ENCODE data around the gene STK32B. TPM values are rescaled to one million over a fixed set of nuclear protein-coding genes. Genes with fewer than 3 reads are reported as not detected.

STK32B gene
- total and polyA plus RNA-seq, 4 donors = 0.02 to 0.28 (median 0.08) TPM; not detected in 1

DNA sequence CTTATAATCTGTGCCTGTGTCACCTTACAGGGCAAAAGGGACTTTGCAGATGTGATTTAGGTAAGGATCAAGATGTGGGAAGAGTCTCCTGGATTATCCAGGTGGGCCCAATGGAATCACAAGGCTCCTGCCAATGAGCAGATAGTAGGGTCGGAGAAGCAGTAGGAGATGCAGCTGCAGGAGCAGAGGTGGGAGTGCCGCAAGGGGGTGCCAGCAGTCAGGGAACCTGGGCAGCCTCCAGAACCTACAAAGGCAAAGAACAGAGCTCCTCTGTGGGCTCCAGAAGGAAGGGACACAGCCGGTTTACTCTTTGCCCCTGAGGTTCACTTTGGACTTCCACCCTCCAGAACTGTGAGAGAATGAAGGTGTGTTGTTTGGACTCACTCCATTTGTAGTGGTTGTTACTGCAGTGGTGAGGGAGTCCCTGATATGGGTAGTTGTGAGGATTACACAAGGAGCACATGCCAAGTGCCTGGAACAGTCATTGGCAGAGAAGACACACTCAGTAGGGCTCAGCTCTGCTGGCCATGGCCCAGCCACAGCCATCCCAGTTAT lies 338.6 kb downstream of the STK32B start:
- Histone ChIP-seq H3K36me3 (ENCODE audit: control insufficient read depth in 4 of 4, insufficient read depth in 3 of 4, low read depth in 1 of 4, low read length in 3 of 4) (no peaks in the 10 kb centered on the region), H3K9ac (ENCODE audit: low read depth in 1 of 2, low read length in 2 of 2) (no peak overlapping the region), H3K4me3 (ENCODE audit: low read depth in 1 of 3, low read length in 3 of 3) (no peak overlapping the region), H3K27ac (ENCODE audit: low read depth in 1 of 2, low read length in 2 of 2) (no peak overlapping the region), H3K27me3 (ENCODE audit: control insufficient read depth in 4 of 4, insufficient read depth in 4 of 4, low read length in 3 of 4) (peaks cover 0 to 2% (median 0%) of the 10 kb centered on the region in 4 donors), H3K4me1 (ENCODE audit: control insufficient read depth in 4 of 4, insufficient read depth in 4 of 4, low read length in 3 of 4) (peaks cover 0 to 4% (median 0%) of the 10 kb centered on the region in 4 donors), H3K9me3 (ENCODE audit: control insufficient read depth in 4 of 4, low read length in 3 of 4) (no peaks in the 10 kb centered on the region)
- DNase-seq (ENCODE audit: low spot score) = no peak
- no peak for TF ChIP-seq NR2F2 (IDR thresholded peaks at IDR 0.05)
- no peak for TF ChIP-seq RXRA (IDR thresholded peaks at IDR 0.05)
- TF ChIP-seq, protein P1, sequence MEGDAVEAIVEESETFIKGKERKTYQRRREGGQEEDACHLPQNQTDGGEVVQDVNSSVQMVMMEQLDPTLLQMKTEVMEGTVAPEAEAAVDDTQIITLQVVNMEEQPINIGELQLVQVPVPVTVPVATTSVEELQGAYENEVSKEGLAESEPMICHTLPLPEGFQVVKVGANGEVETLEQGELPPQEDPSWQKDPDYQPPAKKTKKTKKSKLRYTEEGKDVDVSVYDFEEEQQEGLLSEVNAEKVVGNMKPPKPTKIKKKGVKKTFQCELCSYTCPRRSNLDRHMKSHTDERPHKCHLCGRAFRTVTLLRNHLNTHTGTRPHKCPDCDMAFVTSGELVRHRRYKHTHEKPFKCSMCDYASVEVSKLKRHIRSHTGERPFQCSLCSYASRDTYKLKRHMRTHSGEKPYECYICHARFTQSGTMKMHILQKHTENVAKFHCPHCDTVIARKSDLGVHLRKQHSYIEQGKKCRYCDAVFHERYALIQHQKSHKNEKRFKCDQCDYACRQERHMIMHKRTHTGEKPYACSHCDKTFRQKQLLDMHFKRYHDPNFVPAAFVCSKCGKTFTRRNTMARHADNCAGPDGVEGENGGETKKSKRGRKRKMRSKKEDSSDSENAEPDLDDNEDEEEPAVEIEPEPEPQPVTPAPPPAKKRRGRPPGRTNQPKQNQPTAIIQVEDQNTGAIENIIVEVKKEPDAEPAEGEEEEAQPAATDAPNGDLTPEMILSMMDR (IDR thresholded peaks at IDR 0.05; ENCODE audit: low read depth, low read length, missing input control) = no peak
- TF ChIP-seq ZBTB33 (IDR thresholded peaks at IDR 0.05) = no peak
- TF ChIP-seq, protein P2, sequence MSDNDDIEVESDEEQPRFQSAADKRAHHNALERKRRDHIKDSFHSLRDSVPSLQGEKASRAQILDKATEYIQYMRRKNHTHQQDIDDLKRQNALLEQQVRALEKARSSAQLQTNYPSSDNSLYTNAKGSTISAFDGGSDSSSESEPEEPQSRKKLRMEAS (IDR thresholded peaks at IDR 0.05) = no peak
- TF ChIP-seq HNF4A (conservative IDR thresholded peaks at IDR 0.05) = no peak
- no peak for TF ChIP-seq ATF3 (IDR thresholded peaks at IDR 0.05)
- TF ChIP-seq FOXA1 (IDR thresholded peaks at IDR 0.05) = no peak
- TF ChIP-seq YY1 (IDR thresholded peaks at IDR 0.05) = no peak
- TF ChIP-seq REST (IDR thresholded peaks at IDR 0.05) = no peak
- WGBS = 31% methylated on average over 3 of the region's 3 CpGs

DNA sequence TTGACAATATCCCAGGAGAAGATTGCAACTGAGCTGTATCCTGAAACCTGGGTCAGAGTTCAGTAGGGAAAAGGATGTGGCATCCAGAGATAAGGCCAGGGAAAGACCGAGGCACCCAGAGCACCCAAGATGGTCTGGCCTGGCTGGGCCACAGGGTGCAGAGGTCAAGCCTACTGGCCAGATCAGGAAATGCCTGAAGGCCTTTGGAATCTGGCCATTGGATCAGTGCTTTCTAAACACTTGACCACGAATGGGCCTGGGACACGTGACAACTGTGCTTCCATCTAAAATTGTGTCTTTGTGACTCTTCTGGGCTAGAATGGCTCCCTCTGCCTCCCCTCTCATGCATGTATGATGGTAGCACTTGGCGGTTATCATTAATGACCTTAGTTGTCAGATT lies 340.2 kb downstream of the STK32B start:
- H3K27ac ChIP-seq (ENCODE audit: low read depth in 1 of 2, low read length in 2 of 2) = no peak overlapping the region
- H3K4me3 ChIP-seq (ENCODE audit: low read depth in 1 of 3, low read length in 3 of 3) = no peak overlapping the region
- no peaks in the 10 kb centered on the region for H3K36me3 ChIP-seq (ENCODE audit: control insufficient read depth in 4 of 4, insufficient read depth in 3 of 4, low read depth in 1 of 4, low read length in 3 of 4)
- DNase-seq (ENCODE audit: low spot score) = no peak
- H3K9me3 ChIP-seq (ENCODE audit: control insufficient read depth in 4 of 4, low read length in 3 of 4) = no peaks in the 10 kb centered on the region
- no peak for TF ChIP-seq GABPA (IDR thresholded peaks at IDR 0.05 in 1 of 2, conservative IDR thresholded peaks at IDR 0.05 in 1 of 2)
- no peak for TF ChIP-seq ZBTB33 (IDR thresholded peaks at IDR 0.05)
- TF ChIP-seq YY1 (IDR thresholded peaks at IDR 0.05) = no peak
- WGBS = 70% methylated on average over 4 of the region's 4 CpGs
- no peaks in the 10 kb centered on the region for H3K4me1 ChIP-seq (ENCODE audit: control insufficient read depth in 4 of 4, insufficient read depth in 4 of 4, low read length in 3 of 4)
- H3K9ac ChIP-seq (ENCODE audit: low read depth in 1 of 2, low read length in 2 of 2) = no peak overlapping the region
- H3K27me3 ChIP-seq (ENCODE audit: control insufficient read depth in 4 of 4, insufficient read depth in 4 of 4, low read length in 3 of 4) = no peaks in the 10 kb centered on the region

Data from liver (tissue), 9 donors.